AG10803 (cell line): ENCODE measurements around the gene VPS8.

ENCODE experiments used
- DNase-seq: peaks from one replicate; pipeline ENCODE4 v3.0.0; 2010; ENCODE audit warnings: low read depth
- H3K4me3 ChIP-seq: 2 replicates; pipeline ENCODE4 v1.5.1; 2011; ENCODE audit warnings: mild to moderate bottlenecking, low read length, control low read depth
- TF ChIP-seq, protein P1 (sequence below): conservative IDR thresholded peaks from 2 replicates; pipeline ENCODE4 v1.5.1; 2011; ENCODE audit warnings: mild to moderate bottlenecking, low read length, control low read depth, inconsistent platforms

The VPS8 gene

GRCh38 chr3:184784731-184785500 is 27.1 kb upstream of the VPS8 start:
- TF ChIP-seq, protein P1, sequence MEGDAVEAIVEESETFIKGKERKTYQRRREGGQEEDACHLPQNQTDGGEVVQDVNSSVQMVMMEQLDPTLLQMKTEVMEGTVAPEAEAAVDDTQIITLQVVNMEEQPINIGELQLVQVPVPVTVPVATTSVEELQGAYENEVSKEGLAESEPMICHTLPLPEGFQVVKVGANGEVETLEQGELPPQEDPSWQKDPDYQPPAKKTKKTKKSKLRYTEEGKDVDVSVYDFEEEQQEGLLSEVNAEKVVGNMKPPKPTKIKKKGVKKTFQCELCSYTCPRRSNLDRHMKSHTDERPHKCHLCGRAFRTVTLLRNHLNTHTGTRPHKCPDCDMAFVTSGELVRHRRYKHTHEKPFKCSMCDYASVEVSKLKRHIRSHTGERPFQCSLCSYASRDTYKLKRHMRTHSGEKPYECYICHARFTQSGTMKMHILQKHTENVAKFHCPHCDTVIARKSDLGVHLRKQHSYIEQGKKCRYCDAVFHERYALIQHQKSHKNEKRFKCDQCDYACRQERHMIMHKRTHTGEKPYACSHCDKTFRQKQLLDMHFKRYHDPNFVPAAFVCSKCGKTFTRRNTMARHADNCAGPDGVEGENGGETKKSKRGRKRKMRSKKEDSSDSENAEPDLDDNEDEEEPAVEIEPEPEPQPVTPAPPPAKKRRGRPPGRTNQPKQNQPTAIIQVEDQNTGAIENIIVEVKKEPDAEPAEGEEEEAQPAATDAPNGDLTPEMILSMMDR, result no peak
- no peak overlapping the region for H3K4me3 ChIP-seq
- DNase-seq, result no peak

DNA sequence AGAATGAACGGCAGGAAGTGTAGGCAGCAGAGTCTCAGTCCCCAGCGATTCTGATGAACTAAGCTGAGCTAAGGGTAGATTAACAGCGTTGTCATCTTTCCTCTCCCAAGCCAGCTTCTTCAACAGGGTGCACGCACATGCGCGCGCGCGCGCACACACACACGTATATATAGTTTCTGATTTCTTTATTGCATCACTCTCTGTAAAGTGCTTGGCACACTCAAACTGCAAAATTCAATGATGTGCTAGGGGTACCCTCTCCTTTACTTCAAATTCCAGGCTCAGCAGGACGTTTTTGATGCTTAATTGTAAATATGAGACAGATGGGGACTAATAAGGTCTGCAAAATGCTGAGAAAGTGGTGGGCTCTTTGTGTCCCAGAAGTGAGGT is 26.1 kb upstream of the VPS8 start:
- DNase-seq, result peak; percentile 65
- H3K4me3 ChIP-seq, result peak overlapping the region; percentile 53
- TF ChIP-seq, protein P1, result no peak

DNA sequence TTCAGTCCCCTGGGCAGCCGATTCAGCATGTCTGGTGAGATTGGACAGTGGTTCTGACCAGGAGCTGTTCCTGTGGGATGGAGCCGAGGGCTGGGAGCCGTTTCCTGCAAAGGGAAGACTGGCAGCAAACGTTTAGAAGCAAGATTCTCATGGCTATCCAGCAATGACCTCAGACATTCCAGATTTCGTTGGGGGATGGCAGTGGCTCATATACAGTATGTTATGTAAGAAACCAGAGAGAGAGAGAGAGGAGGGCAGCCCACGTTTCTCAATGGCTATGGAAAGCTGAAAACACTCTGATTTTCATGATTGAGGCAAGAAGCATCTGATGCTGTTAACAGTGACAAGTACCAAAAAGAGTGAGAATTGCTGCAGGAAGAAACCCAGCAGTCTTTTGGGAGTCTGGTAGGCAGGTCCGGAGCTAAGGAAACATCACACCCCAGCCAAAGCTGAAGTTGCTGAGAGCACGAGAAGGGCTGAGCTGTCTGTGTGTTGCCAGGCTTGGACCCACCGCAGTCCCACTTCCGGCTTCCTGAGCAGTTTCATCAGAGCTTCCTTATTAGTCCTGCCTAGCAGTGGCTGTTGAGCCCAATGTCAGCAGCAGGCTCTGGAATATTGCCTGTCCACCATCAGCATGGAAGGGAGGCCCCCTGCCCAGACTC is 25.6 kb upstream of the VPS8 start:
- peak; percentile 97 for DNase-seq
- peak overlapping the region; percentile 53 for H3K4me3 ChIP-seq
- TF ChIP-seq, protein P1, result no peak

GRCh38 chr3:184788751-184789150 is 23.2 kb upstream of the VPS8 start:
- TF ChIP-seq, protein P1, result no peak
- peak; percentile 53 for DNase-seq
- H3K4me3 ChIP-seq, result no peak overlapping the region

- TF ChIP-seq, protein P1, result no peak
- no peak for DNase-seq
- H3K4me3 ChIP-seq, result no peak overlapping the region
Observed at GRCh38 chr3:184789314-184789998, 22.5 kb upstream of the VPS8 start.

DNA sequence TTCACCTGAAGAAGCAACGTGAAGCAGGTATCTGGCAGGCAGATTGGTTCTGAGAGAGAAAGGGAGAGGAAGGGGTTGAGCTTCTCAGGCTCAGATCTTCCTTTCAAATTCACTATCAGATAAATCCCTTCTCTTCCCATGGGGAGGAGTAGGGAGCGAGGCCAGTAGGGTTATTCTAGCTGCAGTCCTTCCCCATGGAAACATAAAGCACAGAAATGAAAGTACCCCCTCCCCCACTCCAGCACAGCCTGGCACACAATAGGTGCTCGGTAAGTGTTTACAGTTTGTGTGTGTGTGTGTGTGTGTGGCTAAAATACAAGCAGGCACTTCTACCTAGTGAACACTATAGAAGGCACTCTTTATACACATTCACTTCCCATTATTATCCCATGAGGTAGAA is 20.8 kb upstream of the VPS8 start:
- H3K4me3 ChIP-seq, result no peak overlapping the region
- DNase-seq, result no peak
- TF ChIP-seq, protein P1, result no peak
